HCT116 (cell line): ENCODE results near the gene GTF2H2. TPM values are rescaled to one million over a fixed set of nuclear protein-coding genes. Genes with fewer than 3 reads are reported as not detected.
"Not testable (repeated sequence)": the region's sequence is repeated elsewhere in the genome, so short reads cannot be mapped to it uniquely, and the experiment has no call there.

ENCODE experiments used
- ATAC-seq: fragments of 200-7000 bp; cut with Tn5 transposase; 2 replicates; pipeline ENCODE4 v1.9.1; 2020; ENCODE audit warnings: mild to moderate bottlenecking, moderate library complexity
- Bru-seq: library from RNA; stranded (reverse); fragments of 400-500 nt; gene quantifications from one replicate; lab custom pipeline; 2021; lab: Mats Ljungman, UMichigan
- BruChase-seq, 2 experiments: library from RNA; stranded (reverse); fragments of 400-500 nt; gene quantifications; one replicate each; lab custom pipeline; 2021; lab: Mats Ljungman, UMichigan
- BruUV-seq: library from RNA; stranded (reverse); fragments of 400-500 nt; replicated peaks from 2 replicates; lab custom pipeline; 2021; lab: Mats Ljungman, UMichigan
- CTCF ChIA-PET: fragments of 300-600 bp; sonication (Branson Sonifier 250); formaldehyde crosslinking; loops from one replicate; lab custom pipeline; 2021; ENCODE audit warnings: antibody characterized with exemption; lab: Charles Lee
- POLR2A ChIA-PET: fragments of 300-600, 350-600 bp; sonication (Branson Sonifier 250); formaldehyde crosslinking; loops from one replicate; lab custom pipeline; 2021; ENCODE audit warnings: antibody characterized with exemption; lab: Charles Lee
- RAD21 ChIA-PET, 2 experiments: fragments of 300-600 bp; sonication (Branson Sonifier 250); formaldehyde crosslinking; loops; one replicate each; lab custom pipeline; 2023; ENCODE audit warnings: low total read pairs in 2 of 2; ENCODE audit not compliant: uncharacterized antibody in 2 of 2, unreplicated experiment in 2 of 2, low non-redundant PET in 1 of 2; lab: Charles Lee
- DNase-seq: peaks from one replicate; pipeline ENCODE4 v3.0.0-alpha.2; 2010; ENCODE audit warnings: low read depth, low spot score
- H2AFZ ChIP-seq: fragments of 200-600 bp; shearing (Covaris generic), sonication (generic); 2 replicates; pipeline ENCODE4 v1.6.1; 2017; ENCODE audit warnings: low read depth, mixed run types, mixed read lengths, antibody characterized with exemption, low read length; ENCODE audit not compliant: poor library complexity, severe bottlenecking
- H3K27ac ChIP-seq: 2 replicates; pipeline ENCODE4 v1.5.1; 2012; ENCODE audit warnings: low read depth, low read length
- H3K27me3 ChIP-seq: fragments of 200-600 bp; sonication (generic); 2 replicates; pipeline ENCODE4 v1.6.1; 2016; ENCODE audit warnings: mixed run types, low read length, mixed read lengths; ENCODE audit not compliant: insufficient read depth
- H3K36me3 ChIP-seq, 2 experiments: fragments of 200-500 bp in 1 of 2; fragments of 200-600 bp in 1 of 2; sonication (Bioruptor generic) in 1 of 2; sonication (generic) in 1 of 2; 2 replicates each; pipeline versions ENCODE4 v1.5.1 to v1.6.1; 2014 to 2016; ENCODE audit warnings: low read length in 2 of 2, inconsistent platforms in 1 of 2, mixed read lengths in 1 of 2, mixed run types in 1 of 2; ENCODE audit not compliant: insufficient read depth in 2 of 2, control insufficient read depth in 1 of 2
- H3K4me1 ChIP-seq, 2 experiments: fragments of 200-600 bp in 1 of 2; sonication (generic) in 1 of 2; 2 replicates each; pipeline versions ENCODE4 v1.5.1 to v1.6.1; 2012 to 2017; ENCODE audit warnings: low read length in 2 of 2, inconsistent platforms in 1 of 2, mild to moderate bottlenecking in 1 of 2, mixed read lengths in 1 of 2, mixed run types in 1 of 2, moderate library complexity in 1 of 2; ENCODE audit not compliant: insufficient read depth in 2 of 2, control insufficient read depth in 1 of 2
- H3K4me2 ChIP-seq: fragments of 200-600 bp; sonication (generic); 2 replicates; pipeline ENCODE4 v1.6.1; 2017; ENCODE audit warnings: mixed run types, low read length, mixed read lengths
- H3K4me3 ChIP-seq, 2 experiments: fragments of 200-600 bp in 1 of 2; sonication (generic) in 1 of 2; replicated peaks in 1 of 2; 2 replicates each; pipeline ENCODE4 v1.5.1; 2011 to 2016; ENCODE audit warnings: low read length in 2 of 2, control low read depth in 1 of 2, low read depth in 1 of 2, mild to moderate bottlenecking in 1 of 2, mixed read lengths in 1 of 2, mixed run types in 1 of 2
- H3K79me2 ChIP-seq: fragments of 200-600 bp; sonication (generic); 2 replicates; pipeline ENCODE4 v1.6.1; 2017; ENCODE audit warnings: mild to moderate bottlenecking, mixed run types, low read length, moderate library complexity, mixed read lengths; ENCODE audit not compliant: insufficient read depth
- H3K9ac ChIP-seq: fragments of 200-600 bp; sonication (generic); 2 replicates; pipeline ENCODE4 v1.6.1; 2016; ENCODE audit warnings: low read length, mixed read lengths
- H3K9me2 ChIP-seq: fragments of 200-600 bp; sonication (generic), shearing (Covaris generic); 2 replicates; pipeline ENCODE4 v1.6.1; 2017; ENCODE audit warnings: mixed run types, mild to moderate bottlenecking, moderate library complexity; ENCODE audit not compliant: insufficient read depth
- H3K9me3 ChIP-seq, 2 experiments: fragments of 200-500 bp in 1 of 2; fragments of 200-600 bp in 1 of 2; sonication (Bioruptor generic) in 1 of 2; sonication (generic) in 1 of 2; 2 replicates each; pipeline ENCODE4 v1.6.1; 2014 to 2017; ENCODE audit warnings: low read length in 2 of 2, mixed read lengths in 2 of 2, inconsistent platforms in 1 of 2, low read depth in 1 of 2, mild to moderate bottlenecking in 1 of 2, mixed run types in 1 of 2, moderate library complexity in 1 of 2; ENCODE audit not compliant: control insufficient read depth in 1 of 2, insufficient read depth in 1 of 2
- H4K20me1 ChIP-seq: fragments of 200-600 bp; sonication (generic), shearing (Covaris generic); 2 replicates; pipeline ENCODE4 v1.6.1; 2017; ENCODE audit warnings: mixed run types, mild to moderate bottlenecking, moderate library complexity; ENCODE audit not compliant: insufficient read depth
- intact Hi-C: fragments of 100-400 bp; cut with micrococcal nuclease; formaldehyde crosslinking; loops from 2 replicates; pipeline ENCODE4 v1.10.0; 2022
- long read RNA-seq: library from polyadenylated mRNA; unstranded; transcript quantifications from one replicate; pipeline ENCODE4 v2.0.0, GENCODE V29; 2021; ENCODE audit not compliant: unreplicated experiment
- polyA plus RNA-seq: library from polyadenylated mRNA; unstranded; fragments of >200 nt; gene quantifications from 2 replicates; pipeline ENCODE4 v1.2.1, GENCODE V29; 2012; ENCODE audit warnings: missing spikeins
- total RNA-seq: library from RNA; stranded (reverse); gene quantifications from one replicate; pipeline ENCODE4 v1.2.1, GENCODE V29; 2021; ENCODE audit not compliant: unreplicated experiment

Gene GTF2H2
- total RNA-seq (37.8 TPM), Bru-seq, nascent RNA (percentile 64 among the genes with signal in this experiment), BruChase-seq, experiment 1, labeled RNA remaining after a 6-hour chase (percentile 75 among the genes with signal in this experiment), BruChase-seq, experiment 2, labeled RNA remaining after a 2-hour chase (percentile 77 among the genes with signal in this experiment)
- 8.3 and 13.8 TPM in 2 replicates for polyA plus RNA-seq
- long read RNA-seq, full-length matches to known transcripts = 6 of 42 reads
- long read RNA-seq, partial matches to known transcripts = 17 of 42 reads
- long read RNA-seq, other reads (novel, unspliced or antisense) = 19 of 42 reads

DNA sequence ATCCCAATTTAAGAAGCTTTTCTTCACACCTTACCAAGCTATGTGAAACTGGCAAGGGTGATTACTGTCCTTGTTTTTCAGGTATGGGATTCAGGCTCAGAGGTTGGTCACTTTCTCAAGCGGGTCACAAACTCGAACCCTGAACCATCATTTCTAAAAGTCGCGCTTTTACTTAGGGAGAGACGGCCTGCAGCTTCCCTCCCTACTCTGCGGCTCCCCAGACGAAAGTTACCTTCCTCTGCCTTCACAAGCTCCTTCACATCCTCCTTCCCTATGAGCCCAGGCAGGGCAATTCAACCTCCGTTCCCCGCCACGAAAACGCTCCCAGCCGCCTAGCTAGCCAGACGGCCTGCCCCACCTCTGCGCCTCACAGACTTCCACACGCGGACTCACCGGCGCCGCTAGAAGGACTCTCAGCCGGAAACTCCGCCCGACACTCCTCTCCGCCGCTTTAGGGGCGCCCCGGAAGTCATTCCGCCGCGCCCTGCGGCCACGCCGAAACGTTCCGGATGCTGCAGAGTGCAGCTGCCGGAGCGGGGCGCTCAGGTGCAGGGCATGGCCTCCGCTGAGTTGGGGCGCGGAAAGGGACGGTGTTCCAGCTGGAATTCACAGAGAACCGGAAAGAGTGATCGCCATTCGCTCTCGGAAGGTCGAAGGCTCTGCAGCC is at the start of gene GTF2H2:
Gene GTF2H2, minus strand, starts transcription at position 415 of the 667 bp plus-strand sequence. CDS start 4,913 bp downstream, outside the sequence.
- H3K9ac ChIP-seq, H3K4me1 ChIP-seq, H3K79me2 ChIP-seq, H3K27ac ChIP-seq, H3K9me2 ChIP-seq, RAD21 ChIA-PET, POLR2A ChIA-PET, H3K9me3 ChIP-seq, intact Hi-C loops, H3K4me2 ChIP-seq, H3K4me3 ChIP-seq, H2AFZ ChIP-seq, H4K20me1 ChIP-seq, BruUV-seq, CTCF ChIA-PET, H3K27me3 ChIP-seq, DNase-seq, H3K36me3 ChIP-seq: not testable (repeated sequence)
- peak; percentile 96 for ATAC-seq

DNA sequence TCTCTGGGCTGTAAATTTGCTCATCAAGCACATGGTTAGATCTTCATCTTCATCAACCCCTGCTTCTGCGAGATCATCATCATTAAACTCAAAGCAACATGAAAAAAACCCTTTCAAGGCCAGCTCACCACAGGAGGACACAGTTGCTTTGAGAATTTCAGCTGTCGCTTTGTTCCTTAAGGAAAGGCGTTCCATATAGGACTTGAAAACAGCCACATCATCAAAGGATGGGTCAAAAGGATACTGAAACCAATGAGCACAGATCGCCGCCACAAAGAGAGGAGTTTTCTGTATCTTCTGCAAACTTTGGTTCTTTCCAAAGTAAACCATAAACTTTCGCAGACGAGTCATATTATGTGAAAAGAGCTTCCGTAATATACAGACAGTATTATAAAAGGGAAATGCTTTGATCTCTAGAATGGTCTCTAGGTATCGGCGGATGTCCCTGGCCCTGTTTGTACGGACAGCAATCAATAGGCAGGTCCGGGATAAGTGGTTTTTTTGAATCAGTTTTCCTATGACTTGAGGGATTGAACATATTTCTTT is 42.3 kb upstream of the GTF2H2 start:
- DNase-seq, CTCF ChIA-PET: not testable (repeated sequence)

DNA sequence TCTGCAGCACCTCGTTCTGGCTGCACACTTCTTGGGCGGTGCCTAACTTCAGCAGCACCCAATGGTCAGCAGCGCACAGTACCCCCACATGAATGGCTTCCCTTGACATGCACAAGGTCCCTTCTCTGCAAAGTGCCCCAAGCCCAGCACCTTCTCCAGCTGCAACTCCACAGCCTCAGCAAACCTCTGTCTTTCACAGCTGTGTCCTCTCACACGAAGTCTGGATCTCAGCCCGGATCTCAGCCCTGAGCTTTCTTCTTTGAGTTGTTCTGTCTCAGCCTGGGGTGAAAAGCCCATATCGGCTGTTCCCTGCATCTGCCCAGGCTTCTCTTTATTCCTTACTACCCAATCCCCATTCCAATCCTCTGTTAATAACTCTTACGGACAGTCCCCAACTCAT is 32.5 kb upstream of the GTF2H2 start:
- H4K20me1 ChIP-seq, BruUV-seq, H3K9me2 ChIP-seq, POLR2A ChIA-PET, H3K36me3 ChIP-seq, RAD21 ChIA-PET, H3K4me3 ChIP-seq, CTCF ChIA-PET, H3K9me3 ChIP-seq, H3K4me1 ChIP-seq, H3K4me2 ChIP-seq, intact Hi-C loops, H3K79me2 ChIP-seq, H3K27me3 ChIP-seq, H3K27ac ChIP-seq, DNase-seq, H2AFZ ChIP-seq, ATAC-seq, H3K9ac ChIP-seq: not testable (repeated sequence)

More for the DNA sequence above, 42.3 kb upstream of the GTF2H2 start:
- H3K27ac ChIP-seq, BruUV-seq, H3K36me3 ChIP-seq, H3K4me3 ChIP-seq, RAD21 ChIA-PET, H3K9me2 ChIP-seq, ATAC-seq, H3K79me2 ChIP-seq, H3K9ac ChIP-seq, H2AFZ ChIP-seq, H3K4me1 ChIP-seq, POLR2A ChIA-PET, intact Hi-C loops, H3K4me2 ChIP-seq, H4K20me1 ChIP-seq, H3K27me3 ChIP-seq, H3K9me3 ChIP-seq: not testable (repeated sequence)

DNA sequence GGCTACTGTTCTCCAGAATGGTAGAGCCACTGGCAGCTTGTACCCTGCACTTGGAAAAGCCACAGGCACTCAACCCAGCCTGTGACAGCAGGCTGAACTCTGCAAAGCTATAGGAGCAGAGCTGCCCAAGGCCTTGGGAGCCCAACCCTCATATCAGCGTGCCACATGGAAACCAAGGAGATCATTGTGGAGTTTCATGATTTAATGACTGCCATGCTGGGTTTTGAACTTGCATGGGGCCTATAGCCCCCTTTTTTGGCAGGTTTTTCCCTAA is 30.4 kb upstream of the GTF2H2 start:
- H3K79me2 ChIP-seq, CTCF ChIA-PET, H3K4me1 ChIP-seq, DNase-seq, H4K20me1 ChIP-seq, H3K4me3 ChIP-seq, H3K9ac ChIP-seq, H3K27ac ChIP-seq, H3K9me3 ChIP-seq, H3K36me3 ChIP-seq, H3K4me2 ChIP-seq, POLR2A ChIA-PET, H3K9me2 ChIP-seq, H2AFZ ChIP-seq, H3K27me3 ChIP-seq, intact Hi-C loops, ATAC-seq, BruUV-seq, RAD21 ChIA-PET: not testable (repeated sequence)
